GDM1 (cell line): Measurements from ENCODE around the gene GFI1B.
"Not testable (repeated sequence)": the region's sequence is repeated elsewhere in the genome, so short reads cannot be mapped to it uniquely, and the experiment has no call there.

Source experiments
- DNase-seq: peaks from one replicate; lab custom pipeline; 2025; lab: John Stamatoyannopoulos, UW

Gene GFI1B

DNA sequence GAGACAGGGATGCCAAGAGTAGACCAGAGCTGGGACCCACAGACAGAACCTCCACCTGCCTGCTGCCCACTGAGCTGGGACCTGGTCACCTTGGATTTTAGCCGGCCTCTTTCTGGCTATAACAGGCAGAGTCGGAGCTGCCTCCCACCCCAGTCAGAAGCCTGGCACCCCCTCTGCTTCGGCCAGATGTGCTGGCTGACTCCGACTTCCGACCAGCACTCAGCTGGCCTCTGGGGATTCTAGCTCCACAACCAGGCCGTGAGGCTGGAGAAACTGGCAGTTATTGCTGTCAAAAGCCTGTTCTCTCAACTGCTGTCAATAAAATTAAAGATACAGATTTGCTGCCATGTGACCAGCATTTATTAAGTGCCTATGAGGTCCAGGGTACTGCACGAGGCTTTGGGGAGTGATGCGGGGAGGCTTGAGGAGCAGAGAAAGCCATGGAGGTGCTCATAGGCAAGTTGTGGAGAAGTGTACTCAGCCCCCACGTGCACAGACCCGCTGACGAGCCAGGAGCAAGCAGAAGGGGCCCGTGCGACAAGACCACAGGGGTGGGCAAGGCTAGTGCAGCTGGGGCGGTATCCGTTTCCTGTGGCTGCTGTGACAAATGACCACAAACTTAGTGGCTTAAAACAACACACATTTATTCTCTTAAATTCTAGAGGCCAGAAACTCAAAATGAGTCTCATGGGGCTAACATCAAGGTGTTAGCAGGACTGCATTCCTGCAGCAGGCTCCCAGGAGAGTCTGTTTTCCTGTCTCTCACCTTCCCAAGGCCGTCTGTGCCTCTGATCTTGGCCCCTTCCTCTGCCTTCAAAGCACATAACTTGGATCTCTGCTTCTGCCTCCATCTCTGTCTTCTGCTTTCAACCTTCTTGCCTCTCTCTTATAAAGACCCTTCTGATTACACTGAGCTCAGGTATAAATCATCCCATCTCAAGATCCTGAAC is 13.1 kb downstream of the GFI1B start:
- DNase-seq = no peak

DNA sequence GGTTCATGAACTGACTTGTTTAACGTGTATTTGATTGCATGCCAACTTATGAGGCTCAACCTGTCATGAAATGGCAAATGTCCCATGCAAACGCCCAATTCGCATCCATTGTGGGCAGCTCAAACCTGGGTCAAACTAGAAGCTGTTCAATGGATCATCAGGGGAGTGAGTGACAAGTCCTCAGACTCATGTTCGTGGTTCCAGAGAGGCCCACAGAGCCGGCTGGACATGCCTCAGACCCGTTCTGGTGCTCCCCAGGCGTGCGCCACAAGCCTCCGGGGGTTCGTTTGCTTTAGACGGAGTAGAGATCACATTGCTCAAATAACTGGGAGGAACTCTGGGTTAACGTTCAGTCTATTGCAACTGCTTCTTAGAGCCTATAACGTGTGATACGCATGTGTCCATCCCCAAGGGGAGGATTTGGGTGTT is 15.0 kb downstream of the GFI1B start:
- DNase-seq = no peak

DNA sequence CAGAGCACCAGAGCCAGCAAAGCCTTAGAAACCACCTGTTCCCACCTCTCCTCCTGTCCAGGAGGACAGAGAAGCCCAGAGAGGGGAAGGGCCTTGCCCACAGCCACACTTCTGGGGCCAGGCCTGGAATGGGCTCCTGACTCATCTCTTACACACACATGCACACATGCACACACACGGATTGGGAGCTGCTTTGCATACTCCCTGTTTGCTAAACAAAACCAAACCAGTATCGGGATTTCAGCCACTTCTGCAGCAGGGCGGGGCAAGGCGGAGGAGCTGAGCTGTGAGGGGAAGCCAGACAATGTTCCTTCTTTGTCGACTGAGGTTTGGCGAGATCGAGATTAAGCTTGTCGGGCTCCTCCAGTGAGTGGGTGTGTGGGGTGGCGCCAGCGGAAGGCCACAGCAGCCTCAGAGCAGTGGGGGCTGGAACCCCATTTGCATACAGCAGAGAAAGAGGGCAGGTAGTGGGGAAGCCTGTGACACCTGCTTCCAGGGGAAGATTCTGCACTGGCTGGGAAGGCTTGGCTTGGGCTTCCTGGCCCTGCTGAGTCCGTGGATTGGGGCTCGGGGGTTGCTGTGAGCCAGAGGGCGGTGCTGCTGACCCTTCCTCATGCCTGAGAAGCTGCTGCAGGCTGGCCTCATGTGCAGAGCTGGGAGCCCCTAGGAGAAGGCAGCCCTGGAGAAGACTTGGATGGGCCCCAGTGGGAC is 16.1 kb downstream of the GFI1B start:
- DNase-seq = peak; percentile 71

DNA sequence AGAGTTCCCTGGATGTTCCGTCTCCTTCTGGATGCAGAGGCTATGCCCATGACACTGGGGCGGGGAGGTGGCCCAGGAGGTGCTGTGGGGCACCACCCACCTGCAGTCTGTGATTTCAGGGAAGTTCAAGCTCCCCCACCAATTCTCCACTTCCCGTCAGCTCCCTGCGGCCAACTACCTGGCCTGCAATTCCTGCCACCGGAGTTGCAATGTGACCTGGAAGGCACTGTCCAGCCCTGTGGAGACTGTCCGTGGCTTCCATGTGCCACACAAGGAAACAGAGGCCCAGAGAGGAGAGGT is 16.6 kb downstream of the GFI1B start:
- no peak for DNase-seq

DNA sequence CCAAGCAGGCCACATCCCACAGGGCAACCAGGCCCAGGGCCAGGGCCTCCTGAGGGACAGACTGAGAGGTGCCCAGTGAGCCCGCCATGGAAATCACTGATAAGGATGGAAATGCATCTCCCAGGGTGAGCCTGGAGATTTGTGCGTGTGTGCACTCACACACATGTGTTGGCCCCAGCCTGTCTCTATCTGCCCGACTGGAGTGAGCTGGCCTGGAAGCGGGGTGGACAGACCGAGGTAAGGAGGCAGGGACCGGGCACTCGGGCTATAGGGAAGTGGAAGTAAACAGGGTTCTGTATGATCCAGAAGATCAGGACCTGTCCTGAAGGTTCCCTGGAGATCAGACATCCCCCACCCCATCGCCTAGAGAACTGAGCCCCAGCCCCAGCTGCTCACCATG is 17.4 kb downstream of the GFI1B start:
- no peak for DNase-seq

DNA sequence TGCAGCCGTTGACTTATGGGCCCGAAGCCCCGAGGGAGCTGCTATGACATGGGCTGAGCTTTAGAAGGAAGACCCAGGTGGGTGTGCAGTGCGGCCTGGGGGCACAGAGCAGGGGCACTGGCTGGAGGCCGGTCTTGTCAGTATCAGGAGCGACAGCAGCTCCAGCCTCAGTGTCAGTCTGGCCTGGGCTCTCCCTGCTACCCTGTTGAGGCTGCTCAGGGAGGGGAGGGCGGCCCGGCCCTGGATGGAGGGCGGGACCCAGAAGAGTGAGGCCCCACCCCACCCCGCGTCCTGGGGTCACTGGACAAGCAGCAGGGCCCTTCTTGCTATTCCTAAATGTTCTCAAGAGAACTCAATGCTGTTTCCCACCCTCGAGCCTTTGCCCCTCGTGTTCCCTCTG is 18.0 kb downstream of the GFI1B start:
- DNase-seq = no peak

DNA sequence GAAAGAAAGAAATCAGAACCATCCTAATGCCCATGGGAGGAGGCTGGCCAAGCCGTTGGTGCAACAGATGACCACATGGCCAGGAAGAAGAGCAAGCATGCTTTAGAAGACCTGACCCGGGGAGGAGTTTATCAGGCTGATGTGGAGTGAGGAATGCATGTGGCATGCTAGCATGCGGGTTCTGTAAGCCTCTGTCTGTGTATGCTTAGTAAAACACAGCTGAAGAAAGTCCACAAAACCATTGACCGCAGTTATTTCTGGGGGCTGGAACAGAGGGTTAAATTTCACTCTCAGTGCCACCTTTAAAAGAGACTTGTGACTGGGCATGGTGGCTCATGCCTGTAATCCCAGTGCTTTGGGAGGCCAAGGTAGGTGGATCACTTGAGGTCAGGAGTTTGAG is 19.1 kb downstream of the GFI1B start:
- no peak for DNase-seq

DNA sequence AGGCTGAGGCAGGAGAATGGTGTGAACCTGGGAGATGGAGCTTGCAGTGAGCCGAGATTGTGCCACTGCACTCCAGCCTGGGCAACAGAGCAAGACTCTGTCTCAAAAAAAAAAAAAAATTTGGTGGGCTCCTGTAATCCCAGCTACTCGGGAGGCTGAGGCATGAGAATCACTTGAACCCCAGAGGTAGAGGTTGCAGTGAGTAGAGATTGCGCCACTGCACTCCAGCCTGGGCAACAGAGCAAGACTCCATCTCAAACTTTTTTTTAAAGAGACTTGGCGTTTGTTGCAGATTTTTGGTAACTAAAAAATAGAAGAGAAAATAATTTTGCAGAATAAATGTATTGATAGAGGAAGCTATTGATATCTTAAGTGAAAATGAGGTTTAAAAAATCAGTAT is 19.7 kb downstream of the GFI1B start:
- not testable (repeated sequence) for DNase-seq

DNA sequence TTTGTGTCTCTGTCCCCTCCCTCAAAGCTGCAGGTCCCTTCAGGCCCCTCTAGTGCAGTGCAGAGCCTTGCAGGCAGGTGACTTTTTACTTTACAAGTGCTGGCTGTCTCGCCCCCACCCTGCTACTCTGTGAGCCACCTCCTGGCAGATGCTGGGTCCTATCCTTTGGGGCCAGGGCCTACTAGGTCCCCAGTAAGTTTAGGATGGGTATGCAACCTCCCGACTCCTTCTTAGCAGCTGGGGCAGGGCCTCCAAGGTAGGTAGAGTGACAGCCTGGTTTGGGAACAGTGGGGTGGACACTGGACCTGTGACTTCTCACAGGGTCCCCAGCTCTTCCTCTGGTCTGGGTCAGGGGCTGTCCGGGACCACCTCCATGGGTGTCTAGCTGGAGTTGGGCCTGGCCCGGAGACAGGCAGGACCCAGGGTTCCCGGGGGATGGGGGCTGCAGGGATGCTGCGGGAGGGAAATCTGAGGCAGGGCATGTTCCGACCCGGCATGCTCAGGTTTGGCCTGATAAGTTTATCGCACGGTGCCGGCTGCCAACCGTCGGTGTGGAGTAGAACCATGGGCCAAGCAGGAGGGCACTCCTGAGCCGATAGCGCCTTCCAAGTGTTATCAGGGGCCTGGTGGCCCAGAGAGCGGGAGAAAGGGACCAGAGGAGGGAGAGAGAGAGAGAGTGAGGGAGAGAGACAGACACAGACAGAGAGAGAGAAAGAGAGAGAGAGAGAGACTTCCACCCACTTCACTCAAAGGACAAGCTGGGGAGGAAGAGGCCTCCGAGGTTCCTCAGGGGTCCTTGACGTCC is 20.5 kb downstream of the GFI1B start:
- no peak for DNase-seq

DNA sequence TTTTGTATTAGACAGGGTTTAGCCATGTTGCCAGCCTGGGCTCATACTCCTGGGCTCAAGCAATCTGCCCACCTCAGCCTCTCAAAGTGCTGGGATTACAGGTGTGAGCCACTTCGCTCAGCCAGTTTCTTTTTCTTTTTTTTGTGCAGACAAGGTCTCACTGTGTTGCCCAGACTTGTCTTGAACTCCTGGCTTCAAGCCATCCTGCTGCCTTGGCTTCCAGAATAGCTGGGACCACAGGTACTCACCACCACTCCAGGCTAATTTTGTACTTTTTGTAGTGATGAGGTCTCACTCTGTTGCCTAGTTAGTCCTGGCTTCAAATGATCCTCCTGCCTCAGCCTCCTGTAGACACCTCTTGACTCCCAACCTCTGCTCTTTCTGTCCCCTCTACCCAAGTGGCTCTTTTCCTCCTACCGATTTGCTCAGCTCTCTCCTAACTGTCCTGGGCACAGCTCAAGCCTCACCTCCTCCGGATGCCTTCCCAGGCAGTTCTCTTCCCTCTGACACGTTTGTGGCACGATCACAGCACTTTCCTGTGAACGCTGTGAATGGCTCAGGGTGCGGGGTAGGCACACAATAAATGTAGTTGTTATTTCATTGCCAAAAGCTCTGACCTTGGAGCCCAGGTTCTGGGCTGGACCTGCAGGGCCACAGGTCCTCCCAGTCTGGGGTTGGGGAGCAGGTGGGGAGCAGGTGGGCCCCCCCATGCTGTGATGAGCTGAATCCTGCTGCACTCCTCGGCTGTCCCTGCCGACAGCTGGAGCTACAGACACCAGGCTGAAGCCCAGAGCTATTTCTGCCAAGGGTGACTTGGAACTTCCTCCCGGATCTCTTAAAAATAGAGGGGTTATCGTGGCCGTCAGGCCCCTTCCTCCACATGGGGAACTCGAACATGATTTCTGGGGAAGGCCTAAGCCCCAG is 23.9 kb downstream of the GFI1B start:
- no peak for DNase-seq

DNA sequence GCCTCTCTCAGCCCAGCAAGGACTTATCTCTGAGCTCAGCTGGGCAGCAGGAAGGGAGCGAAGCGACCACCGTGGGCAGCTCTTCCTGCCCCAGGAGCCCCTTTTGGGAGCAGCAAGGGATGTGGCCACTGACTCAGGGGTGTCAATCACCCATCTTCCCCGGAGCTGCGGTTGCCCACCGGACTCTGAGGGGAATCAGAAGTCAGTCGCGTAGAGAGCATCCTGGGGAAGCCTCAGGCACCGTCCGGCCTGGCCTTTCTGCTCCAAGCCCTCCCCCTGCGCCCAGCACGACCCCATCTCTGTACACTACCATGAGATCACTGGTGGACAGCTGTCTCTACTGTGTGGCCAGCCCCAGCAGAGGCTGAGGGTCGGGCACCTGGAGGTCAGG is 24.6 kb downstream of the GFI1B start:
- peak; percentile 99 for DNase-seq

DNA sequence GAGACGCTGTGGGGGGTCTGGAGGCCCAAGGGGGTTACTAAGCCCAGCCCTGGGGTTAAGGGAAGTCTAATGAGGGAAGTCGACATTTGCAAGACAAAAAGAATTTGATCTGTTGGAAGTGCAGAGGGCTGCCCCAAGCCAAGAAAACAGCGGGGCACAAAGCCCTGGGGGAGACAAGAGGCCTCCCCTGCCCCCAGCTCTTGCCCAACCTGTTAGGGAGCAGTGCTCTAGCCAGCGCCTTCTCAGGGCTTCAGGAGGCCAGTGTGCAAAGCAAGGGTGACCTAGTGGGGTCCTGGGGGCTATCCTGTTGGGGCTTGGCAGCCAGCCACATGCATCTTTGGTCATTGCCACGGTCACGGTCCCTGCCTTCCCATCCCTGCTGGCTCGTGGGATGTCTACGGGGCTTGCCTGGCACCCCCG is 25.2 kb downstream of the GFI1B start:
- no peak for DNase-seq

DNA sequence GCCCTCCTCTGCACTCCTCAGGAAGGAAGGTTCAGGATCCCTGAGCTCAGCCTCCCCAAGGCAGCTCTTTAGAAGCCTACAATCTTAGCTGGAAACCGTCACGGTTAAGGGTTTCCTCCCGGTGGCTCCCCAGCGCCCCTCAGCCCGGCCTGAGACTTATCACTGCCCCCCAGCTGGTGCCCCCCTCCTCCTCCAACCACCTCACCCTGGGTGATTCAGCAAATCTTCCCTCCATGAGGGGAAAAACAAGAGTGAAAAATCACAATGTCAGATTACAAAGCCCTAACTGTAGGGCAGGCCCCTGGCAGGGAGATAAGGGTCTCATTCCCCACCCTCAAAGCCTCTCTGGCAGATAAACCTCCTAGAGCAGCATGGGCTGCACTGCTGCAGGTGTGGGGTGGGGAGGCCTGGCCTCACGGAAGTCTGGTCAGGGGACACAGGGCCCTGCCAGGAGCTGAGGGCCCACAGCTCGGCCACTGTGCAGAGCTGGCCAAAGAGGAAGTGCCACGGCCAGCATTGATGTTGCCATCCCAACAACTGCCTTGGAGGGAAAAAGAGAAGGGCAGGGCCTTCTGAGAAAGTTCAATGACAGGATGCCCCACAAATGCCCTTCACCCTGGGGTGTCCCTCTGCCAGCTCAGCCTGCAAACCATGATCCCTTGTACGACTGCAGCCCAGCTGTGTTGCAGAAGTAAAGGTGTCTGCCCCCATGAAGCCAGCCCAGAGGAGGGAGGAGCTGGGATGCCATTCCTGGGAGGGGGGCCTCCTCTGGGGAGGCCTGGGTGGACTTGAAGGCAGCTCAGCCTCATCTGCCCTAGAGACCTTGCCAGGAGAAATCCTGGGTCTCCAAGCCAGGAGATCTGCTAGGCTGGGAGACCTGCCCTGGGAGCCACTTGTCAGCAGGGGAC is 25.9 kb downstream of the GFI1B start:
- peak; percentile 95 for DNase-seq

DNA sequence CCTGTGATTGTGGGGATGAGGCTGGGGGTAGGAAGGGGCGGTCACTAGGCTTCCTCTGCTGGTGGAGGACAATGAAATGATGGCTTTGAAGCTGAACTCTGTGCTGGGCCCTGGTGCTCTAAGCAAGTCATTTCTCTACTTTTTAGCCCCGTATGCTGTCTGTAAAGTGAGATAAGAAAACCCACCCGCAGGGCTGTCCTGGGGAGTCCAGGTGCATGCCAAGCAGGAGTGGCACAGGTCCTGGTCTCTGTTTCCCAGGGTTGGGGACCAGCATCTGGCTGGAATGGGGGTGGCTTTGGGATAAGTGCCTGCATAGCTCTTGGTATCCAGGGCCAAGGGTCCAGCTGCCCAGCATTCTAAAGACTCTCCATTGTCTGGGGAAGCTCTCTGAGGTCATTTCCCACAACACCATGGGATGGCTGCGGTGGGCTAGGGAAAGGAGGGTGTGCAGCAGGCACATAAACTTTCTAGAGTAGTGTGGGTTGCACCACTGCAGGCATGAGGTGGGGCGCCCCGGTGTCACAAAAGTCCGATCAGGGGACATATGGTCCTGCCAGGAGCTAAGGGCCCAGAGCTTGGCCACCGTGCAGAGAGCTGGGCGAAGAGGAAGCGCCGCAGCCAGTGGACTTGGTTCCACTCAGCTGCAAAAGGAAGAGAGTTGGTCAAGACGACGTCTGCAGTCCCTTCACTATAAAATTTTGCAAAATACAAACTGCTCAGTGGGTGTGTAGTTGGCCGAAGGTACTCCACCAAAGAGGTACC is 26.7 kb downstream of the GFI1B start:
- DNase-seq = no peak

DNA sequence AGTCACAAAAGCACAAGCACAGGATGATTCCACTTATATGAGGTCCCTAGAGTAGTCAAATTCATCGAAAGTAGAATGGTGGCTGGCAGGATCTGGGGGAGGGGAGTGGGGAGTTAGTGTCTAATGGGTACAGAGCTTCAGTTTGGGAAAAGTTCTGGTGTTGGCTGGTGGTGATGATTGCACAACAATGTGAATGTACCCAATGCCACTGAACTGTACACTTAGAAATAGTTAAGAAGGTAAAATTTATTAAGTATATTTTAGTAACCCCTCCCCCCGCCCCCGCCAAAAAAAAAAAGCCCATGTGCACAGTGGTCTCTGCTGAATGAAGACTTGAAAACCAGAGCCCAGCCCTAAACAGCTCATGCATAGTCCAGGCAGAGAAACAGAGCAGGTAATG is 27.5 kb downstream of the GFI1B start:
- DNase-seq = no peak

DNA sequence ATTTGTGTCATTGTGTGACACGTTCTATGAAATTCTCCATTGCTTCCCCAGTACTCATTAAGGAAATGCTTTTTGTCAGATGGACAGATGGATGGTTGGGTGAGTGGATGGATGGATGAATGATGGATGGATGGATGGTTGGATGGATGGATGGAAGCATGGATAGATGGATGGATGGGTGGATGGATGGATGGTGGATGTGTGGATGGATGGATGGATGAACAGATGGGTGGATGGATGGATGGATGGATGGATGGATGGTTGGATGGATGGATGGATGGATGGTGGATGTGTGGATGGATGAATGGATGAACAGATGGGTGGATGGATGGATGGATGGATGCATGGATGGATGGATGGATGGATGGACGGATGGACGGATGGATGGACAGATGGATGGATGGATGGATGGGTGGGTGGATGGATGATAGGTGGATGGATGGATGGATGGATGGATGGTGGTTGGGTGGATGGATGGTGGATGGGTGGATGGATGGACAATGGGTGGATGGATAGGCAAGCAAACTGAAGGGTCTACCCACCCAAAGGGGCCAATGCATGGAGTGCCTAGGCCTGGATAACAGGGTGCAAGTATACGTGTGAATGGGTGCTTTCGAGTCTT is 28.3 kb downstream of the GFI1B start:
- no peak for DNase-seq

DNA sequence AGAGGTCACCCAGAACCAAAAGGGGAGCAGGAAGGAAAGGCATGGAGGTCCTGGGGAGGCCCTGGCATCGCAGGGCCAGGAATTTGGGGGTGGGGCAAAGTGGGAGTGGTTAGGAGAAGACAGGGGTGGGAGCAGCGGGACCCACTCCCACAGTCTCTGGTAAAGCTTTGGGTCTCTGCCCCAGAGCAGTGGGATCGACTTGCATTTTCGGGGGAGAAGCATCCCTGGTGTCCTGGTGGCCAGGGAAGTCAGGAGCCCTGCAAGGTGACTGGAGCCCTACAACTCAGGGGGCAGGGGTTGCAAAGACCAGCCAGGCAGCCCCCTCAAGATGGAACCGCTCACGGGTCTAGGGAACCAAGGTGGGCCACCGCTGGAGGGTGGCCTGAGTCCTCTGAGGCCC is 29.9 kb downstream of the GFI1B start:
- no peak for DNase-seq

DNA sequence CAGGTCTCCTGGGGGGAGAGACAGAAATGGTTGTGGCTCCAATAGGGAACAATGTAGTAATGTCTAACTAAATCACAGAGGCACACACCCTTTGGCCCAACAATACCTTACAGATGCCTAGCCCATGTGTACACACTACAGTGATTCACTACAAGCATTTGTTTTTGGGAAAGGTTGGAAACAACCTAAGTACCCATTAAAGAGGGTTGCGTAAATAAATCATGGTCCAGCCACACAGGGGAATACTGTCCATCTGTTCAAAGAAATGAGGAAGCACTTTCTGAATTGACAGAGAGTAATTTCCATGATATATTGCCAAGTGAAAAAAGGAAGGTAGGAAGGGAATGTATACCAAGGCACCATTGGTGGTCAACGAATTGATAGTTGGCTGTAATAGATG is 30.3 kb downstream of the GFI1B start:
- no peak for DNase-seq

DNA sequence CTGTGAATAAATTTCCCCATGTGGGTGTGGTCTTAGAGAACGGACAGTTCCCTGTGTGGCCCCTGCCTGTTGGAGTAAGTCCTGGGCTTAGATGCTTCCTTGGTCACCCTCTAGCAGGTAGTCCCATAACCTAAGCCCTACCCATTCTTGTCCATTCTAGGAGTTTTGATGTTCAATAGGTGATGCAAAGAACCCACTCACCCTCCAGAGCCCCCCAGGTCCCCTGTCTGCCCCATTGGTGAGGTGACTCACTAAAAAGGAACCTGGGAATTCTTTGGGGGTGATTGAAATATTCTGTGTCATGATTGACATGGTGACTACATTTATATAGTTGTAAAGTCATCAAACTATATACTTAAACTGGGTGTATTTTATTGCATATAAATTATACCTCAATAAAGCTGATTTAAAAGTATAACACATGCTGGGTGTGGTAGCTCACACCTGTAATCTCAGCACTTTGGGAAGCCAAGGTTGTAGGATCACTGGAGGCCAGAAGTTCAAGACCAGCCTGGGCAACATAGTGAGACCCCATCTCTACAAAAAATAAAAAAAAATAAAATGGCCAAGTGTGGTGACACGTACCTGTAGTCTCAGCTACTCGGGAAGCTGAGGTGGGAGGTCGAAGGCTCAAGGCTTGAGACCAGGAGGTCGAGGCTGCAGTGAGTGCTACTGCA is 31.6 kb downstream of the GFI1B start:
- no peak for DNase-seq
